SK-MEL-5 (cell line): ENCODE data around the gene NAALADL2. TPM values are rescaled to one million over a fixed set of nuclear protein-coding genes. Genes with fewer than 3 reads are reported as not detected.
"Not testable (repeated sequence)": the region's sequence is repeated elsewhere in the genome, so short reads cannot be mapped to it uniquely, and the experiment has no call there.

Experiments used
- DNase-seq: peaks from one replicate; pipeline ENCODE4 v3.0.0-alpha.2; 2016; ENCODE audit warnings: low read depth, low spot score
- in situ Hi-C: cut with HindIII; loops from 2 replicates; pipeline ENCODE4 v1.10.0; 2016; ENCODE audit warnings: low sequenced_read_pairs, high pct_unique_total_duplicates, low pct_unique_long_range_greater_than_20kb
- total RNA-seq: library from RNA; depleted of rRNA; stranded (reverse); fragments of >200 nt; shearing (Covaris generic); gene quantifications from 2 replicates; pipeline ENCODE4 v1.2.3, GENCODE V29; 2014

Gene NAALADL2
- total RNA-seq, 1 experiment from 2014 or later = 2.9 TPM

GRCh38 chr3:175612487-175613196, 753.5 kb downstream of the NAALADL2 start:
- in situ Hi-C loops = no loop called here

GRCh38 chr3:175614107-175614506, 755.0 kb downstream of the NAALADL2 start:
- DNase-seq, in situ Hi-C loops: not testable (repeated sequence)

More at GRCh38 chr3:175612487-175613196, 753.5 kb downstream of the NAALADL2 start:
- no peak for DNase-seq

GRCh38 chr3:175617247-175617646, 758.1 kb downstream of the NAALADL2 start:
- in situ Hi-C loops = no loop called here
- DNase-seq = no peak

GRCh38 chr3:175619369-175619768, 760.2 kb downstream of the NAALADL2 start:
- in situ Hi-C loops = no loop called here
- DNase-seq = no peak

GRCh38 chr3:175620093-175620492, 761.0 kb downstream of the NAALADL2 start:
- in situ Hi-C loops = no loop called here

GRCh38 chr3:175620532-175620931, 761.4 kb downstream of the NAALADL2 start:
- DNase-seq = no peak
- in situ Hi-C loops = no loop called here

More at GRCh38 chr3:175620093-175620492, 761.0 kb downstream of the NAALADL2 start:
- no peak for DNase-seq

- in situ Hi-C loops = no loop called here
- DNase-seq = no peak
Measured at GRCh38 chr3:175640958-175641357, 781.8 kb downstream of the NAALADL2 start.

GRCh38 chr3:175646865-175647264, 787.7 kb downstream of the NAALADL2 start:
- no peak for DNase-seq
- in situ Hi-C loops = no loop called here

GRCh38 chr3:175648899-175649298, 789.8 kb downstream of the NAALADL2 start:
- in situ Hi-C loops = no loop called here
- DNase-seq = no peak

- peak; percentile 40 for DNase-seq
- in situ Hi-C loops = no loop called here
Measured at GRCh38 chr3:175651716-175652115, 792.6 kb downstream of the NAALADL2 start.

- DNase-seq = no peak
- in situ Hi-C loops = no loop called here
Measured at GRCh38 chr3:175655351-175655750, 796.2 kb downstream of the NAALADL2 start.

- in situ Hi-C loops = no loop called here
- DNase-seq = no peak
Measured at GRCh38 chr3:175656461-175656860, 797.3 kb downstream of the NAALADL2 start.

GRCh38 chr3:175659670-175660350, 800.7 kb downstream of the NAALADL2 start:
- in situ Hi-C loops = no loop called here
- no peak for DNase-seq

- no peak for DNase-seq
- in situ Hi-C loops = no loop called here
Measured at GRCh38 chr3:175662815-175663214, 803.7 kb downstream of the NAALADL2 start.

- no peak for DNase-seq
- in situ Hi-C loops = no loop called here
Measured at GRCh38 chr3:175664911-175665310, 805.8 kb downstream of the NAALADL2 start.

- in situ Hi-C loops = no loop called here
- no peak for DNase-seq
Measured at GRCh38 chr3:175668300-175668699, 809.2 kb downstream of the NAALADL2 start.

GRCh38 chr3:175670557-175670956, 811.4 kb downstream of the NAALADL2 start:
- no peak for DNase-seq
- in situ Hi-C loops = no loop called here

GRCh38 chr3:175672119-175672689, 813.1 kb downstream of the NAALADL2 start:
- in situ Hi-C loops = no loop called here
- peak; percentile 46 for DNase-seq

- in situ Hi-C loops = no loop called here
Measured at GRCh38 chr3:175679568-175679967, 820.4 kb downstream of the NAALADL2 start.

More at GRCh38 chr3:175679568-175679967, 820.4 kb downstream of the NAALADL2 start:
- DNase-seq = no peak
